Stimulated activated CD4-positive, alpha-beta T cell treated with anti-CD3 and anti-CD28 coated beads, Interleukin-2, amount 100 ng/mL, for 4 hours (primary cell): ENCODE measurements around the gene WBP1L.
A peak's percentile ranks its signal among the peaks of the same experiment; 100 is the strongest.
"Not testable (repeated sequence)": the region's sequence is repeated elsewhere in the genome, so short reads cannot be mapped to it uniquely, and the experiment has no call there.

Experiments
- DNase-seq: peaks from one replicate; pipeline ENCODE4 v3.0.0-alpha.2; 2020; ENCODE audit warnings: low read depth

Gene WBP1L

DNA sequence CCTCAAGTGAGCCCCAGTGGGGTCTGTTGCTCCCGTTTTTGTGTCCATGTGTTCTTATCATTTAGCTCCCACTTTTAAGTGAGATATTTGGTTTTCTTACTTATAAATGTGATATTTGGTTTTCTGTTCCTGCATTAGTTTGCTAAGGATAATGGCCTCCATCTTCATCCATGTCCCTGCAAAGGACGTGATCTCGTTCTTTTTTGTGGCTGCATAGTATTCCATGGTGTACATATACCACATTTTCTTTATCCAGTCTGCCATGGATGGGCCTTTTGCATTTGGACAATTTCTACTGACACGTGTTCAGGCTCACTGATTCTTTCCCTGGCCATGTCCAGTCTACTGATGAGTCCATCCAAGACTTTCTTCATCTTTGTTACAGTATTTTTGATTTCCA lies 19.8 kb upstream of the WBP1L start:
- no peak for DNase-seq

- no peak for DNase-seq
These were observed 17.5 kb upstream of the WBP1L start for GRCh38 chr10:102726274-102726673.

GRCh38 chr10:102727037-102727818 lies 16.5 kb upstream of the WBP1L start:
- DNase-seq, result no peak

DNA sequence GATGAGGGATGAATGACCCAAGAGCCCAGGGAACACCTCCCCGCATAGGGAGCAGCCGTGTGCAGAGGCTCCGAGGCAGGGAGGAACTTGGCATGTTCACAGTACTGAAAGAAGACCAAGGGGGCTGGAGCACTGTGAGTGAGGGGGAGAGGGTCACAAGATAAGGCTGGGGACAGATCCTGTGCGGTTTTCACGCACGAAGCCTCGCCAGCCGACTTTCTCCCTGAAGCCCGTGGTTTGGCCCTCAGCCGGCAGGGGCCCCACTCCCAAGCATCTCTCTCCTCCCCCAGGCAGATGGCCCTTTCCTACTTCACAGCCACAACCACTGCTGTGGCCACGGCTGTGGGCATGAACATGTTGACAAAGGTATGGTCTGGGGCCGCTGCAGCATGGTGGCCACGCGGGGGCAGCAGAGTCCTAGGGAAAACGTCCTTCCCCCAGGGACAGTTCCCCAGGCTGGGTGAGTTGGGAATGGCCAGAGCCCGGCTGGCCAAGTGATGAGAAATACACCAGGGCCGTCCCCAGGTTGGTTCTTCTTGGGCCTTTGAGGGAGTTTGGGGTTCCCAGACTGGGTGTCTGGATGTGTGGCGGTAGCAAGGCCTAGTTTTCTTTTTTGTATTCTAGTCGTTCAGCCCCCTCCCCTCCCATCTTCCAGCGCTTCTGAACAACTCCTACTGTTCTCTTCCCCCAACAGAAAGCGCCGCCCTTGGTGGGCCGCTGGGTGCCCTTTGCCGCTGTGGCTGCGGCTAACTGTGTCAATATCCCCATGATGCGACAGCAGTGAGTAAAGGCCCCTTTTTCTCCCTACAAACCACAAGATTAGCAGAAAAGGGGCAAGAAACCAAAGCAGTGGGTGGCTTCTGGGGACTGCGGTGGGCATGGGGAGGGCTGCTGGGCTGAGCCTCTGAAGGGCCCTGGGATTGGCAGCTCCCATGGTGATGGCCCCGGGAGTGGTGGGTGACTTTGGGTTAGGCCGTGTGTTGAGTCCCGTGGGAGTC lies 14.4 kb upstream of the WBP1L start:
- peak; percentile 25 for DNase-seq

GRCh38 chr10:102731222-102731800 lies 12.4 kb upstream of the WBP1L start:
- DNase-seq, result no peak

GRCh38 chr10:102732661-102733060 lies 11.1 kb upstream of the WBP1L start:
- no peak for DNase-seq

DNA sequence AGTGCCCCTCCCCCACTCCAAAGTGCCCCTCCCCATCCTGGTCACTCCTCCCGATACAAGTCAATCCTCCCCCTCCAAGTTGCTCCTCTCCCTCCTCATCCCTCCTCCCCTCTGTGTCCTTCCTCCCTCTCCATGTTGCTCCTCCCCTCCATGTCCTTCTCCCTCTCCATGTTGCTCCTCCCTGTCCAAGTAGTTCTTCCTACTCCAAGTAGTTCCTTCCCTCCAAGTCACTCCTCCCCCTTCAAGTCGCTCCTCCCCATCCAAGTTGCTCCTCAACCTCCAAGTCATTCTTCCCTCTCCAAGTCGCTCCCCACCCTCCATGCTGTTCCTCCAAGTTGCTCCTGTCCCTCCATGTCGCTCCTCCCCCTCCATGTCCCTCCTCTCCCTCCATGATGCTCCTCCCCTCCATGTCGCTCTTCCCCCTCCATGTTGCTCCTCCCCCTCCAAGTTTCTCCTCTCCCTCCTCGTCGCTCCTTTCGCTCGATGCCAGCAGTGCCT lies 8.6 kb upstream of the WBP1L start:
- no peak for DNase-seq

DNA sequence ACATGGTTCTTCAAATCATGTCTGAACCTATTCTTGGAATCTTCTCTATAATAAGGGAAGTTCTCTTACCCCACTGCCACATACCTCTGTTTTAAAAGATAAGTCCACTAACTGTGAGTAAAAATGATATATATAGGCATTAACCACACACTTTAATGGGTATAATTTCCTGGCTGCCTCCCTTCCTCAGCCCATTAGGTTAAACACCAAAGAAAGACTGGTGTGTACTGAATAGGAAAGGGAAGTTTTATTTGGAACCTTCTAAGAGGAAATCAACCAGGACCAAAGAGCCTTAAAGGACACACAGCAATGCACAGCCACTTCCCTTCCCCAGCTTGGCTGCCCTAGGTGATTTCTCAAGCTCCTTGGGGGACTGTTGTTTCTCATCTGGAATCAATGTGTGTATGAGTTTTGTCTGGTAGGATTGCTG lies 5.0 kb upstream of the WBP1L start:
- DNase-seq, result no peak

DNA sequence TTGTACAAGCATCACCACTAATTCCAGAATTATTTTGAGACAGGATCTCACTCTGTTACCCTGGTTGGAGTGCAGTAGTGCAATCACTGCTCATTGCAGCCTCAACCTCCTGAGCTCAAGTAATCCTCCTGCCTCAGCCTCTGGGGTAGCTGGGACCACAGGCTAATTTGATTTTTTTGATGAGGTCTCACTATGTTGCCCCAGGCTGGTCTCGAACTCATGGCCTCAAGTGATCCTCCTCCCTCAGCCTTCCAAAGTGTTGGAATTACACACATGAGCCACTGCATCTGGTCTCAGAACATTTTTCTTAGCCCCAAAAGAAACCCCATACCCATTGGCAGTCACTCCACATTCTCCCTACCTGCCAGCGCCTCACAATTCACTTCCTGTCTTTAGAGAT lies 3.5 kb upstream of the WBP1L start:
- no peak for DNase-seq

DNA sequence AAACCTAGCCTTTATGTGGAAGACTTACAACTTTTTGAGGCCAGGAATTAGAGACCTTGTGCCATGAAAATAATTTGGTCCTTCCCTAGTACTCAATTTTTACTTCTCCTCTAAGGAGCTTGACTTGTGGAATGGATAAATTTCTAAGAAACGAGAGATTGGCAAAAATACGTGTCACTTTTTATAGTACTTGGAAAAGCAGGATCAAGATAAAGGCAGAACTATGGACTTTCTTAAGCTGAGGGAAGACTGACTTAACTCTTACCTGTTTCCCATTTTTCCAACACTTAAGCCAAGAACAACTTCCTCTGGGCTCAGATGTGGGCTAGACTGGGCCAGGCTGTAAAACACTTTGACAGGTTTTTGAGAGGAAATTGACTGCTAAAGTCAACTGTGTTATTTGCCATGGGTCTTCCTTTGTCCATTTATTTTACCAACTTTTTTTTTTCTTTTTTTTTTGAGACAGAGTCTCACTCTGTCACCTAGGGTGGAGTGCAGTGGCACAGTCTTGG lies 2.0 kb upstream of the WBP1L start:
- DNase-seq, result no peak

GRCh38 chr10:102742313-102742712 lies 1.4 kb upstream of the WBP1L start:
- not testable (repeated sequence) for DNase-seq

- no peak for DNase-seq
These were observed 615 bp upstream of the WBP1L start for GRCh38 chr10:102743078-102743587.

DNA sequence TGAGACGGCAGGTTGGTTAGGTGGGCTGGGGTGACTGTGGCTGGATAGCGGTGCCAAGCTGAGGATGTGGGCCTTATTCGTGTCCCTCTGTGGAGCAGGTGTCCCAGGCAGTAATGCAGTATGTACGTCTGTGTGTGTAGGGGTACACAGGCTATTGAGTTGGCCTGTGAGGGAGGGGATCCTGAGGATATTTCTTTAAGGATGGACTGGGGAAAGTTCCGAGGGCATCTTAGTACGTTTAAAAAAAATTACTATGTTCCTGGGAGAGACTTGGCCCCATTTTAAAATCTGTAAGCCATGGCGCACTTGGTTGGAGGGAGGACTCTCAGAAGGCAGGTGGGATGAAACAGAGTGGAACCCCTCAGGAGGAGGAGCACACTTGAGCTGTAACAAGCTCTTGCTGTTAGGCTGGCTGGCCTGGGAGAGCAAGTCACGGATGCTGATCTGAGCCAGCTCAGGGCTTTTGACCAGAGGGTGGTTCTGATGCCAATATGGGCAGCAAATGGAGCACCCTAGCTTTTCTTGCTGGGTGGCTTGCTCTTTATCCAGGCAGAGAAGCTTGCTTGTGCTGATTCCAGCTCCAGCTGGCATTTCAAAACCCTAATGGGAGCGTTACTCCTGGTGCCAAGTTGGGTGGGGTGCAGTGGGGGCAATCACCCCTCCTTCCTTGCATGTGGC lies 765 bp downstream of the WBP1L start:
- DNase-seq, result no peak

- DNase-seq, result no peak
These were observed 1.4 kb downstream of the WBP1L start for GRCh38 chr10:102745157-102745556.

DNA sequence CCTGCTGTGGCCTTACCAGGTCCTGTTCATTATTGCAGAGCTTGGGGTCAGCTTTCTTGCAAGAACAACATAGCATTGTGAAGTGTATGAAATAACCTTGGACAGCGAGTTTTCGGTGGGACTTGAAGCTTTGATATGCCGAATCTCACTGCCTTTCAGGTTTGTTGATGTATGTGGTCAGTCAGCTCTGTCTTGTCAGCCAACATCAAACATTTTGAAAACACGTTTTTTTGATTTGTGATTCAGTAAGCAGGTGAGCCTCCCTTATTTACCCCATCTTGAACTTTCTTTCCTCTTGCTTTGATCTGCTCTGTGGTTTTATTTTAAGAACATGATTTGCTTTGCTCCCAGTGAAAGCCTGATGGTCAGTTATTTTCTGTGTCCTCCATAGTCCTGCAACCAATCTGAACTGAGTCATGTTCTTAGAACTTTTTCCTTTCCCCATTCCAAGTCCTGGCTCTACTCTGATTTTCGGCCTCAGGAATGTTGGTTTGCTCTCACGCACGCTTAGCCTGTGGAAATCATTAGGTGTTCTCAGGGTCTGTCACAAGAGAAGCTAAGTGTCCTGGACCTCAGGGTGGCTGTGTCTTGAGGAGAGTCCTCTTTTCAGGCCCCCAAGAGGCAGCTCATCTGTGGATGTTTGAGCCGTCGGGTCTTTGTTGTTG lies 8.7 kb downstream of the WBP1L start:
- DNase-seq, result no peak

GRCh38 chr10:102752934-102753664 lies 9.4 kb downstream of the WBP1L start:
- no peak for DNase-seq

DNA sequence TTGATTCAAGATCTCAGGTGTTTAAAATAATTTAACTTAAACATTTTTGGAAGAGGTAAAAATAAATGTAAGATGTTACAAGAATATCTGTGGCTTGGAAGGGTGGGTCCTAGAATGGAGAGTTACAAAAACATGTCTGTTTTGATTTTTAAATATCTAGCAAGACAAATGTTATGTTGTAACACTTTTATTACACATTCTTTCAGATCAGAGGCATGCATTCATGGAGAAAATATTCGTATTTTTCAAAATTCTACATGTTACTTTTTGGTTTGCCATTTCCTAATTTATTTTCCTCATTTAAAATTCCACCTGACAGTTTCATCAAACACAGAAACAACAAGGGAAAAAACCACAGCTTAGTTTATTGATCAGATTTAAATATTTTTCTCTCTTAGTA lies 10.0 kb downstream of the WBP1L start:
- DNase-seq, result no peak

DNA sequence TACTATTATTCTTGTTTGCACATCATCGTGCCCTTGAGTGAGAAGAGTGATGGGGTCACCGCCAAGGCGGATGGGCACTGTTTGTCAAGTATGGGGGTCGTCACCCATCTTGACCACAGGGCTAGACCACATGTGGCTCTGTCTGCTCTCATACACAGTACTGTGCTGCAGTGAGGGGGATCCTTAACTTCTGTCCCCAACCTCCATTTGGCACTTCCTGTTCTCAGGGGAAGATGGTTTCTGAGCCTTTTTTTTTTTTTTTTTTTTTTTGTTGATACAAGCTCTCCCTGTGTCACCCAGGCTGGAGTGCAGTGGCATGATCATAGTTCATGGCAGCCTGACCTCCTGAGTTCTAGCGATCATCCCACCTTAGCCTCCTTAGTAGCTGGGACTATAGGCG lies 13.6 kb downstream of the WBP1L start:
- DNase-seq, result no peak

DNA sequence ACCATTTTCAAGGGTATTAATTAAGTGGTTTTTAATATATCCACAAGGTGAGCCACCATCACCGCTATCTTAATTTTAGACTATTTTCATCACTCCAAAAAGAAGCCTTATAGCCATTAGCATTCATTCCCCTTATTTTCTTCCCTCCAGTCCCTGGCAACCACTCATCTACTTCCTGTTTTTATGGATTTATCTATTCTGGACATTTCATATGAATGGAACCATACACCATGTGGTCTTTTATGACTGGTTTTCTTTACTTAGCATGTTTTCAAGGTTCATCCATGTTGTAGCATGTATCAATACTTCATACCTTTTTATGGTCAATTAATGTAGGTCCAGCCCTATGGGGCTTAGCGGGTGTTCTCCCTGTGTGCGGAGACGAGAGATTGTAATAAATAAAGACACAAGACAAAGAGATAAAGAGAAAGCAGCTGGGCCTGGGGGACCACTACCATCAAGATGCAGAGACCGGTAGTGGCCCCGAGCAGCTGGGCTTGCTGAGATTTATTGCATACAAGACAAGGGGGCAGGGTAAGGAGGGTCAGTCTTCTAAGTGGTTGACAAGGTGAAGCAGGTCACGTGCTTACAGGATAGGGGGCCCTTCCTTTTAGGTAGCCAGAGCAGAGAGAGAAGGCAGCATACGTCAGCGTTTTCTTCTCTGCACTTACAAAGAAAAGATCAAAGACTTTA lies 14.6 kb downstream of the WBP1L start:
- no peak for DNase-seq

- not testable (repeated sequence) for DNase-seq
These were observed 15.2 kb downstream of the WBP1L start for GRCh38 chr10:102758933-102759262.
